A673 (cell line): ENCODE results near the gene CPSF4.

Experiments
- CTCF ChIP-seq: fragments of 300-800, 200-600 bp; sonication (generic); conservative IDR thresholded peaks from 2 replicates; pipeline ENCODE4 v1.5.1; 2017; ENCODE audit warnings: low read depth, mild to moderate bottlenecking, antibody characterized with exemption, low read length, moderate library complexity, mixed read lengths
- EZH2 ChIP-seq: fragments of 200-600 bp; sonication (generic); IDR thresholded peaks from 2 replicates; pipeline ENCODE4 v1.6.1; 2017; ENCODE audit warnings: borderline replicate concordance, low read depth, mild to moderate bottlenecking, mixed read lengths, antibody characterized with exemption, low read length; ENCODE audit not compliant: poor library complexity, severe bottlenecking

- TF ChIP-seq CTCF (no peak), EZH2 (no peak)
These were observed 17.5 kb downstream of the CPSF4 start for GRCh38 chr7:99456288-99456687.
